GM21529 (cell line): ENCODE data around the gene GPX5.
"Not testable (repeated sequence)": the region's sequence is repeated elsewhere in the genome, so short reads cannot be mapped to it uniquely, and the experiment has no call there.

Experiments used
- ATAC-seq: cut with Tn5 transposase; IDR thresholded peaks from one replicate; pipeline ENCODE4 v1.9.1; 2021; ENCODE audit not compliant: unreplicated experiment

GPX5 gene

GRCh38 chr6:28512387-28512786, 13.3 kb upstream of the GPX5 start:
- not testable (repeated sequence) for ATAC-seq

- ATAC-seq, result no peak
These were observed 10.0 kb upstream of the GPX5 start, which contains the start of gene GPX6 for GRCh38 chr6:28515676-28516075. Gene GPX6 (minus strand): TSS chr6:28515793. CDS start chr6:28515743, 50 bp downstream.

- no peak for ATAC-seq
These were observed 7.7 kb upstream of the GPX5 start for GRCh38 chr6:28517964-28518363.

GRCh38 chr6:28522594-28523240, 3.0 kb upstream of the GPX5 start:
- ATAC-seq, result no peak

- no peak for ATAC-seq
These were observed 2.4 kb upstream of the GPX5 start for GRCh38 chr6:28523241-28523622.

- no peak for ATAC-seq
These were observed 5.1 kb downstream of the GPX5 start for GRCh38 chr6:28530777-28531176.

- ATAC-seq, result no peak
These were observed 5.9 kb downstream of the GPX5 start for GRCh38 chr6:28531479-28532128.

GRCh38 chr6:28534306-28534705, 8.6 kb downstream of the GPX5 start:
- no peak for ATAC-seq

GRCh38 chr6:28534875-28535274, 9.2 kb downstream of the GPX5 start:
- no peak for ATAC-seq

- no peak for ATAC-seq
These were observed 11.4 kb downstream of the GPX5 start for GRCh38 chr6:28537065-28537464.

- no peak for ATAC-seq
These were observed 11.9 kb downstream of the GPX5 start for GRCh38 chr6:28537509-28538140.

GRCh38 chr6:28541996-28542395, 16.3 kb downstream of the GPX5 start:
- no peak for ATAC-seq

GRCh38 chr6:28542440-28543296, 17.0 kb downstream of the GPX5 start:
- ATAC-seq, result peak; percentile 73

- ATAC-seq, result no peak
These were observed 18.2 kb downstream of the GPX5 start for GRCh38 chr6:28543651-28544610.

GRCh38 chr6:28545955-28546354, 20.3 kb downstream of the GPX5 start:
- no peak for ATAC-seq

- ATAC-seq, result not testable (repeated sequence)
These were observed 21.3 kb downstream of the GPX5 start for GRCh38 chr6:28547003-28547402.

- no peak for ATAC-seq
These were observed 26.4 kb downstream of the GPX5 start for GRCh38 chr6:28551891-28552666.

GRCh38 chr6:28553384-28553985, 27.8 kb downstream of the GPX5 start:
- ATAC-seq, result no peak
